Measurements from ENCODE around the gene ASB8. TPM values are rescaled to one million over a fixed set of nuclear protein-coding genes. Genes with fewer than 3 reads are reported as not detected.

Gene ASB8
- total and polyA plus RNA-seq, 9 of the 15 experiments (the other 6 are each of a cell fraction or from before 2014, with no cell fraction given): 13.3 to 29.0 (median 19.6) TPM

GRCh38 chr12:48115957-48116356 lies 41.4 kb downstream of the ASB8 start:
- FAIRE-seq (no peak), DNase-seq (ENCODE audit: extremely low read depth in 1 of 4, low spot score in 3 of 4) (no peak), ATAC-seq (no peak)
- H4K20me1 ChIP-seq (replicated peaks; ENCODE audit: control insufficient read depth, insufficient read depth, low read length): no peaks in the 10 kb centered on the region
- intact Hi-C loops (cut with micrococcal nuclease) (no loop called here), in situ Hi-C loops (cut with MboI) (no loop called here)
- no CpG with 5 or more reads among the region's 1 CpG for WGBS (ENCODE audit: insufficient coverage, low coverage, missing lambda C conversion rate)
- CTCF ChIA-PET (ENCODE audit: low intra/inter-chr PET ratio): no interaction called here
- H3K9me1 ChIP-seq (ENCODE audit: control insufficient read depth, insufficient read depth, low read length): no peaks in the 10 kb centered on the region
- no peak overlapping the region for H3K4me2 ChIP-seq (ENCODE audit: insufficient read depth, low read length)
- no peaks in the 10 kb centered on the region for H3K27me3 ChIP-seq (ENCODE audit: control insufficient read depth in 2 of 2, insufficient read depth in 2 of 2, low read length in 2 of 2)
- POLR2A ChIA-PET: interaction anchor here (0.8 kb wide), 1 partner anchor 9 kb away, joined by 3 read pairs; no protein-coding TSS in a partner anchor
- H2AFZ ChIP-seq (ENCODE audit: low read depth, low read length): no peak overlapping the region
- H3K79me2 ChIP-seq (ENCODE audit: control insufficient read depth, insufficient read depth, low read length): peaks cover 13% of the 10 kb centered on the region; the same call in 2 of the 3 replicates
- H3K9ac ChIP-seq (ENCODE audit: insufficient read depth in 1 of 2, low read depth in 2 of 2, low read length in 2 of 2): no peak overlapping the region
- H3K36me3 ChIP-seq (ENCODE audit: control insufficient read depth, insufficient read depth, low read length): no peaks in the 10 kb centered on the region; the same call in 2 of the 3 replicates
- no peak overlapping the region for H3K27ac ChIP-seq (ENCODE audit: extremely low read depth, low read depth, low read length)
- no peak overlapping the region for H3K4me3 ChIP-seq
- BruUV-seq (replicated peaks): no TSS peak
- H3K4me1 ChIP-seq (replicated peaks in 1 of 2; ENCODE audit: control insufficient read depth in 2 of 2, insufficient read depth in 2 of 2, low read length in 2 of 2): peaks cover 3 to 17% of the 10 kb centered on the region in 2 experiments; a peak in 3 of 5 replicates
- no peaks in the 10 kb centered on the region for H3K9me3 ChIP-seq (replicated peaks; ENCODE audit: control insufficient read depth, insufficient read depth, low read depth, low read length)
- no peak for TF ChIP-seq SMARCA5 (IDR thresholded peaks at IDR 0.05)
- TF ChIP-seq MTF1 (CRISPR knock-in tag; IDR thresholded peaks at IDR 0.05; ENCODE audit: borderline replicate concordance): no peak
- peak; percentile 41; the same call in 1 of the 2 replicates for TF ChIP-seq MTA1 (IDR thresholded peaks at IDR 0.05; ENCODE audit: borderline replicate concordance)
- TF ChIP-seq, protein P1, sequence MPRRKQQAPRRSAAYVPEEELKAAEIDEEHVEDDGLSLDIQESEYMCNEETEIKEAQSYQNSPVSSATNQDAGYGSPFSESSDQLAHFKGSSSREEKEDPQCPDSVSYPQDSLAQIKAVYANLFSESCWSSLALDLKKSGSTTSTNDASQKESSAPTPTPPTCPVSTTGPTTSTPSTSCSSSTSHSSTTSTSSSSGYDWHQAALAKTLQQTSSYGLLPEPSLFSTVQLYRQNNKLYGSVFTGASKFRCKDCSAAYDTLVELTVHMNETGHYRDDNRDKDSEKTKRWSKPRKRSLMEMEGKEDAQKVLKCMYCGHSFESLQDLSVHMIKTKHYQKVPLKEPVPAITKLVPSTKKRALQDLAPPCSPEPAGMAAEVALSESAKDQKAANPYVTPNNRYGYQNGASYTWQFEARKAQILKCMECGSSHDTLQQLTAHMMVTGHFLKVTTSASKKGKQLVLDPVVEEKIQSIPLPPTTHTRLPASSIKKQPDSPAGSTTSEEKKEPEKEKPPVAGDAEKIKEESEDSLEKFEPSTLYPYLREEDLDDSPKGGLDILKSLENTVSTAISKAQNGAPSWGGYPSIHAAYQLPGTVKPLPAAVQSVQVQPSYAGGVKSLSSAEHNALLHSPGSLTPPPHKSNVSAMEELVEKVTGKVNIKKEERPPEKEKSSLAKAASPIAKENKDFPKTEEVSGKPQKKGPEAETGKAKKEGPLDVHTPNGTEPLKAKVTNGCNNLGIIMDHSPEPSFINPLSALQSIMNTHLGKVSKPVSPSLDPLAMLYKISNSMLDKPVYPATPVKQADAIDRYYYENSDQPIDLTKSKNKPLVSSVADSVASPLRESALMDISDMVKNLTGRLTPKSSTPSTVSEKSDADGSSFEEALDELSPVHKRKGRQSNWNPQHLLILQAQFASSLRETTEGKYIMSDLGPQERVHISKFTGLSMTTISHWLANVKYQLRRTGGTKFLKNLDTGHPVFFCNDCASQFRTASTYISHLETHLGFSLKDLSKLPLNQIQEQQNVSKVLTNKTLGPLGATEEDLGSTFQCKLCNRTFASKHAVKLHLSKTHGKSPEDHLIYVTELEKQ (CRISPR knock-in tag; IDR thresholded peaks at IDR 0.05): no peak
- TF ChIP-seq, protein P2, sequence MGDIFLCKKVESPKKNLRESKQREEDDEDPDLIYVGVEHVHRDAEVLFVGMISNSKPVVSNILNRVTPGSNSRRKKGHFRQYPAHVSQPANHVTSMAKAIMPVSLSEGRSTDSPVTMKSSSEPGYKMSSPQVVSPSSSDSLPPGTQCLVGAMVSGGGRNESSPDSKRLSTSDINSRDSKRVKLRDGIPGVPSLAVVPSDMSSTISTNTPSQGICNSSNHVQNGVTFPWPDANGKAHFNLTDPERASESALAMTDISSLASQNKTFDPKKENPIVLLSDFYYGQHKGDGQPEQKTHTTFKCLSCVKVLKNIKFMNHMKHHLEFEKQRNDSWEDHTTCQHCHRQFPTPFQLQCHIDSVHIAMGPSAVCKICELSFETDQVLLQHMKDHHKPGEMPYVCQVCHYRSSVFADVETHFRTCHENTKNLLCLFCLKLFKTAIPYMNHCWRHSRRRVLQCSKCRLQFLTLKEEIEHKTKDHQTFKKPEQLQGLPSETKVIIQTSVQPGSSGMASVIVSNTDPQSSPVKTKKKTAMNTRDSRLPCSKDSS (IDR thresholded peaks at IDR 0.05; ENCODE audit: low read depth, partially characterized antibody): peak; percentile 17
- TF ChIP-seq, protein P3, sequence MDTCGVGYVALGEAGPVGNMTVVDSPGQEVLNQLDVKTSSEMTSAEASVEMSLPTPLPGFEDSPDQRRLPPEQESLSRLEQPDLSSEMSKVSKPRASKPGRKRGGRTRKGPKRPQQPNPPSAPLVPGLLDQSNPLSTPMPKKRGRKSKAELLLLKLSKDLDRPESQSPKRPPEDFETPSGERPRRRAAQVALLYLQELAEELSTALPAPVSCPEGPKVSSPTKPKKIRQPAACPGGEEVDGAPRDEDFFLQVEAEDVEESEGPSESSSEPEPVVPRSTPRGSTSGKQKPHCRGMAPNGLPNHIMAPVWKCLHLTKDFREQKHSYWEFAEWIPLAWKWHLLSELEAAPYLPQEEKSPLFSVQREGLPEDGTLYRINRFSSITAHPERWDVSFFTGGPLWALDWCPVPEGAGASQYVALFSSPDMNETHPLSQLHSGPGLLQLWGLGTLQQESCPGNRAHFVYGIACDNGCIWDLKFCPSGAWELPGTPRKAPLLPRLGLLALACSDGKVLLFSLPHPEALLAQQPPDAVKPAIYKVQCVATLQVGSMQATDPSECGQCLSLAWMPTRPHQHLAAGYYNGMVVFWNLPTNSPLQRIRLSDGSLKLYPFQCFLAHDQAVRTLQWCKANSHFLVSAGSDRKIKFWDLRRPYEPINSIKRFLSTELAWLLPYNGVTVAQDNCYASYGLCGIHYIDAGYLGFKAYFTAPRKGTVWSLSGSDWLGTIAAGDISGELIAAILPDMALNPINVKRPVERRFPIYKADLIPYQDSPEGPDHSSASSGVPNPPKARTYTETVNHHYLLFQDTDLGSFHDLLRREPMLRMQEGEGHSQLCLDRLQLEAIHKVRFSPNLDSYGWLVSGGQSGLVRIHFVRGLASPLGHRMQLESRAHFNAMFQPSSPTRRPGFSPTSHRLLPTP (IDR thresholded peaks at IDR 0.05; ENCODE audit: borderline replicate concordance, extremely low read depth, insufficient read length): no peak
- no peak for TF ChIP-seq UBTF (IDR thresholded peaks at IDR 0.05; ENCODE audit: borderline replicate concordance in 1 of 2, low read depth in 2 of 2, low read length in 2 of 2)
- TF ChIP-seq ZNF253 (CRISPR knock-in tag; conservative IDR thresholded peaks at IDR 0.05): no peak
- TF ChIP-seq BRD4 (IDR thresholded peaks at IDR 0.05): no peak
- TF ChIP-seq PYGO2 (tag; IDR thresholded peaks at IDR 0.05): no peak
- no peak for TF ChIP-seq ZNF133 (CRISPR knock-in tag; IDR thresholded peaks at IDR 0.05)
